ENCODE data around the gene GHRHR. TPM values are rescaled to one million over a fixed set of nuclear protein-coding genes. Genes with fewer than 3 reads are reported as not detected.

GHRHR gene
- polyA plus RNA-seq, 1 donor from 2014 or later, result not detected

DNA sequence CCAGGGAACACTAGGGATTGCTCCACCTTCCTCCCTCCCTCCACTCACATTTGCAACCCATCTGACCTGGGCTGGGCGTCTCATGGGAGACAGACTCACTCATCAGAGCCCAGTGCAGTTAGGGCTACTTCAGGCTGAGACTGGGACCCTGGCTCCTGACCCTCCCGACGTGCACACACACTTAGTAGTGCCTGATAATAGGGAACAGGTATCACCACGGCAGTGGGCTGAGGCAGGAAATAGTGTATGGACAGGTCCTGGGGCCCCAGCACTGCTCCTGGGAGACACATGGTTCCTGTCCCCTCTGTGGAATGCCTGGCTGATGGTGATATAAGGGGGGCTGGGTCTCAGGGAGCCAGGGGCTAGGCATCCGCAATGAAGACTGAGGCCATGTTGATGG is 37.8 kb upstream of the GHRHR start:
- H3K4me2 ChIP-seq (ENCODE audit: low read length), result no peak overlapping the region
- no peaks in the 10 kb centered on the region for H3K36me3 ChIP-seq (ENCODE audit: insufficient read depth, low read length)
- H2AFZ ChIP-seq (ENCODE audit: low read depth, low read length), result no peak overlapping the region
- H3K27me3 ChIP-seq (ENCODE audit: insufficient read depth, low read depth, low read length), result no peaks in the 10 kb centered on the region
- H3K79me2 ChIP-seq (replicated peaks; ENCODE audit: insufficient read depth, low read length), result no peaks in the 10 kb centered on the region
- H3F3A ChIP-seq (ENCODE audit: insufficient read depth, low read length, poor library complexity, severe bottlenecking), result no peaks in the 10 kb centered on the region
- H3K9ac ChIP-seq (ENCODE audit: low read length), result no peak overlapping the region
- H3K9me2 ChIP-seq (ENCODE audit: insufficient read depth, low read length), result no peaks in the 10 kb centered on the region
- TF ChIP-seq, protein P1, sequence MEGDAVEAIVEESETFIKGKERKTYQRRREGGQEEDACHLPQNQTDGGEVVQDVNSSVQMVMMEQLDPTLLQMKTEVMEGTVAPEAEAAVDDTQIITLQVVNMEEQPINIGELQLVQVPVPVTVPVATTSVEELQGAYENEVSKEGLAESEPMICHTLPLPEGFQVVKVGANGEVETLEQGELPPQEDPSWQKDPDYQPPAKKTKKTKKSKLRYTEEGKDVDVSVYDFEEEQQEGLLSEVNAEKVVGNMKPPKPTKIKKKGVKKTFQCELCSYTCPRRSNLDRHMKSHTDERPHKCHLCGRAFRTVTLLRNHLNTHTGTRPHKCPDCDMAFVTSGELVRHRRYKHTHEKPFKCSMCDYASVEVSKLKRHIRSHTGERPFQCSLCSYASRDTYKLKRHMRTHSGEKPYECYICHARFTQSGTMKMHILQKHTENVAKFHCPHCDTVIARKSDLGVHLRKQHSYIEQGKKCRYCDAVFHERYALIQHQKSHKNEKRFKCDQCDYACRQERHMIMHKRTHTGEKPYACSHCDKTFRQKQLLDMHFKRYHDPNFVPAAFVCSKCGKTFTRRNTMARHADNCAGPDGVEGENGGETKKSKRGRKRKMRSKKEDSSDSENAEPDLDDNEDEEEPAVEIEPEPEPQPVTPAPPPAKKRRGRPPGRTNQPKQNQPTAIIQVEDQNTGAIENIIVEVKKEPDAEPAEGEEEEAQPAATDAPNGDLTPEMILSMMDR (IDR thresholded peaks at IDR 0.05; ENCODE audit: poor library complexity, severe bottlenecking), result no peak
- no peak for TF ChIP-seq EZH2 (IDR thresholded peaks at IDR 0.05; ENCODE audit: borderline replicate concordance, insufficient read depth, low read length, poor library complexity, severe bottlenecking)
- TF ChIP-seq, protein P2, sequence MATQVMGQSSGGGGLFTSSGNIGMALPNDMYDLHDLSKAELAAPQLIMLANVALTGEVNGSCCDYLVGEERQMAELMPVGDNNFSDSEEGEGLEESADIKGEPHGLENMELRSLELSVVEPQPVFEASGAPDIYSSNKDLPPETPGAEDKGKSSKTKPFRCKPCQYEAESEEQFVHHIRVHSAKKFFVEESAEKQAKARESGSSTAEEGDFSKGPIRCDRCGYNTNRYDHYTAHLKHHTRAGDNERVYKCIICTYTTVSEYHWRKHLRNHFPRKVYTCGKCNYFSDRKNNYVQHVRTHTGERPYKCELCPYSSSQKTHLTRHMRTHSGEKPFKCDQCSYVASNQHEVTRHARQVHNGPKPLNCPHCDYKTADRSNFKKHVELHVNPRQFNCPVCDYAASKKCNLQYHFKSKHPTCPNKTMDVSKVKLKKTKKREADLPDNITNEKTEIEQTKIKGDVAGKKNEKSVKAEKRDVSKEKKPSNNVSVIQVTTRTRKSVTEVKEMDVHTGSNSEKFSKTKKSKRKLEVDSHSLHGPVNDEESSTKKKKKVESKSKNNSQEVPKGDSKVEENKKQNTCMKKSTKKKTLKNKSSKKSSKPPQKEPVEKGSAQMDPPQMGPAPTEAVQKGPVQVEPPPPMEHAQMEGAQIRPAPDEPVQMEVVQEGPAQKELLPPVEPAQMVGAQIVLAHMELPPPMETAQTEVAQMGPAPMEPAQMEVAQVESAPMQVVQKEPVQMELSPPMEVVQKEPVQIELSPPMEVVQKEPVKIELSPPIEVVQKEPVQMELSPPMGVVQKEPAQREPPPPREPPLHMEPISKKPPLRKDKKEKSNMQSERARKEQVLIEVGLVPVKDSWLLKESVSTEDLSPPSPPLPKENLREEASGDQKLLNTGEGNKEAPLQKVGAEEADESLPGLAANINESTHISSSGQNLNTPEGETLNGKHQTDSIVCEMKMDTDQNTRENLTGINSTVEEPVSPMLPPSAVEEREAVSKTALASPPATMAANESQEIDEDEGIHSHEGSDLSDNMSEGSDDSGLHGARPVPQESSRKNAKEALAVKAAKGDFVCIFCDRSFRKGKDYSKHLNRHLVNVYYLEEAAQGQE (IDR thresholded peaks at IDR 0.05; ENCODE audit: borderline replicate concordance), result no peak
- no peak for TF ChIP-seq POLR2AphosphoS5 (IDR thresholded peaks at IDR 0.05)
- no peak for TF ChIP-seq SMC3 (conservative IDR thresholded peaks at IDR 0.05; ENCODE audit: poor library complexity)
- TF ChIP-seq TAF1 (IDR thresholded peaks at IDR 0.05; ENCODE audit: low read depth), result no peak
- TF ChIP-seq RAD21 (conservative IDR thresholded peaks at IDR 0.05), result no peak
- no peak overlapping the region for H3K4me3 ChIP-seq (ENCODE audit: low read length)
- H4K20me1 ChIP-seq (ENCODE audit: insufficient read depth), result no peaks in the 10 kb centered on the region
- peaks cover 7% of the 10 kb centered on the region for H3K9me3 ChIP-seq (ENCODE audit: low read length)
- H3K27ac ChIP-seq (ENCODE audit: low read length), result no peak overlapping the region

DNA sequence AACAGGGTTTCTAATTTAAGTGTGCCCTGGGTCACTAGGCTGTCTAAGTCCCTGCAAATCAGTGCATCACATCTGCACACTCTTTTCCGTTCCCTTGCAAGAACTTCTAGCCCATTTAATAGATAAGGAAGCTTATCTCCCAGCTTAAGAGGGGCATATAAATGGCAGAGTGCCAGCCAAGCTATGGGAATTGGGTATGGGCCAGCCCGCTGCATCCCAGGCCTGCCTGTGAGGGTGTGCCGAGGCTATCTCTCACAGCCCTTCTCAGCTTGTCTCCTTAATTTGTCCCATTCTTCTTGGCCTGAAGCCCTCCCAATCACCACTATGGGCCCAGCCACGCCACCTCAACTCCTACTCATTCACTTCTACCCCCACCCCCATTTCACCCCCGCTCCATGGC is 37.4 kb upstream of the GHRHR start:
- H3K4me2 ChIP-seq (ENCODE audit: low read length), result no peak overlapping the region
- no peak overlapping the region for H3K27ac ChIP-seq (ENCODE audit: low read length)
- no peak overlapping the region for H3K9ac ChIP-seq (ENCODE audit: low read length)
- no peaks in the 10 kb centered on the region for H4K20me1 ChIP-seq (ENCODE audit: insufficient read depth)
- H3F3A ChIP-seq (ENCODE audit: insufficient read depth, low read length, poor library complexity, severe bottlenecking), result no peaks in the 10 kb centered on the region
- no peaks in the 10 kb centered on the region for H3K27me3 ChIP-seq (ENCODE audit: insufficient read depth, low read depth, low read length)
- no peaks in the 10 kb centered on the region for H3K79me2 ChIP-seq (replicated peaks; ENCODE audit: insufficient read depth, low read length)
- no peak overlapping the region for H3K4me3 ChIP-seq (ENCODE audit: low read length)
- no peaks in the 10 kb centered on the region for H3K36me3 ChIP-seq (ENCODE audit: insufficient read depth, low read length)
- peaks cover 7% of the 10 kb centered on the region for H3K9me3 ChIP-seq (ENCODE audit: low read length)
- no peaks in the 10 kb centered on the region for H3K9me2 ChIP-seq (ENCODE audit: insufficient read depth, low read length)
- TF ChIP-seq RAD21 (conservative IDR thresholded peaks at IDR 0.05) (no peak), MXI1 (conservative IDR thresholded peaks at IDR 0.05; ENCODE audit: poor library complexity, severe bottlenecking) (no peak), EP300 (conservative IDR thresholded peaks at IDR 0.05; ENCODE audit: poor library complexity, severe bottlenecking) (no peak), EZH2 (IDR thresholded peaks at IDR 0.05; ENCODE audit: borderline replicate concordance, insufficient read depth, low read length, poor library complexity, severe bottlenecking) (no peak), TAF1 (IDR thresholded peaks at IDR 0.05; ENCODE audit: low read depth) (no peak), SMC3 (conservative IDR thresholded peaks at IDR 0.05; ENCODE audit: poor library complexity) (no peak), POLR2AphosphoS5 (IDR thresholded peaks at IDR 0.05) (no peak)
- TF ChIP-seq, protein P2 (IDR thresholded peaks at IDR 0.05; ENCODE audit: borderline replicate concordance), result no peak
- TF ChIP-seq, protein P1 (IDR thresholded peaks at IDR 0.05; ENCODE audit: poor library complexity, severe bottlenecking), result no peak
- H2AFZ ChIP-seq (ENCODE audit: low read depth, low read length), result no peak overlapping the region

All from neural cell (in vitro differentiated cells).